Measurements from ENCODE around the gene BPIFB3. TPM values are rescaled to one million over a fixed set of nuclear protein-coding genes. Genes with fewer than 3 reads are reported as not detected.

The BPIFB3 gene
- total and polyA plus RNA-seq, 2 of the 13 experiments (the other 11 are each of a cell fraction or from before 2014, with no cell fraction given), result 0.09 TPM; not detected in 1

DNA sequence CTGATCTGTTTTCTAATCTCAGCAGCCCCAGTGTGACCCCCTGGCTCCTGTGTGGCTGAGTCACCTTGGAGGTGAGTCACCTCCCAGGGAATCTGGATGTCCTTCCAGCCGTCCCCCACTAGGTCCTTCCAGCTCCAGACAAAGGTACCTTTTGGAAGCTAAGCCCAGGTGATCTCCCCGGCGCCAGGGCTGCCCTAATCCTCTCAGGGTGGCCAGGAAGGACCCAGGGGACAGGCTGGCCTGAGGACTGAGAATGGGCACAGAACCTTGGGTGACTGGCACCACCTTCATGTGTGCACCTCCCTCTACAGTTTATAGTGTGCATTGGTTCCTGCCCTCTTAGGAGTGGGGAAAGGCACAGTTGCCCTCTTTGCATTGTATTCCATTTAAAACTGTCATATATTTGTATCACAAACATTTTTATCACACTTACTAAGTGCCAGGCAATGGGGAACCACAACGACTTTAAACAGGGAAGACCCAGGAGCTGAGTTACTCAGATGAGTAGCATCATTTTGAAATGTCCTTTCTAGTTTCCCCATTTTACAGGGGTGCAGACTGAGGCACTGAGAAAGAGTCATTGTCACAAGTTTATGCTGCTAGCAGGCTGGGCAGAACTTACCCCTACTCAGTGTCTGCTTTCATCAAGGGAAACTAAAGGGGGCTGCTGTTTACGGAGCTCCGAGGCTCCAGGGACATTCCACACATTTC is 23.1 kb downstream of the BPIFB3 start (continued):
- TF ChIP-seq, protein P1, sequence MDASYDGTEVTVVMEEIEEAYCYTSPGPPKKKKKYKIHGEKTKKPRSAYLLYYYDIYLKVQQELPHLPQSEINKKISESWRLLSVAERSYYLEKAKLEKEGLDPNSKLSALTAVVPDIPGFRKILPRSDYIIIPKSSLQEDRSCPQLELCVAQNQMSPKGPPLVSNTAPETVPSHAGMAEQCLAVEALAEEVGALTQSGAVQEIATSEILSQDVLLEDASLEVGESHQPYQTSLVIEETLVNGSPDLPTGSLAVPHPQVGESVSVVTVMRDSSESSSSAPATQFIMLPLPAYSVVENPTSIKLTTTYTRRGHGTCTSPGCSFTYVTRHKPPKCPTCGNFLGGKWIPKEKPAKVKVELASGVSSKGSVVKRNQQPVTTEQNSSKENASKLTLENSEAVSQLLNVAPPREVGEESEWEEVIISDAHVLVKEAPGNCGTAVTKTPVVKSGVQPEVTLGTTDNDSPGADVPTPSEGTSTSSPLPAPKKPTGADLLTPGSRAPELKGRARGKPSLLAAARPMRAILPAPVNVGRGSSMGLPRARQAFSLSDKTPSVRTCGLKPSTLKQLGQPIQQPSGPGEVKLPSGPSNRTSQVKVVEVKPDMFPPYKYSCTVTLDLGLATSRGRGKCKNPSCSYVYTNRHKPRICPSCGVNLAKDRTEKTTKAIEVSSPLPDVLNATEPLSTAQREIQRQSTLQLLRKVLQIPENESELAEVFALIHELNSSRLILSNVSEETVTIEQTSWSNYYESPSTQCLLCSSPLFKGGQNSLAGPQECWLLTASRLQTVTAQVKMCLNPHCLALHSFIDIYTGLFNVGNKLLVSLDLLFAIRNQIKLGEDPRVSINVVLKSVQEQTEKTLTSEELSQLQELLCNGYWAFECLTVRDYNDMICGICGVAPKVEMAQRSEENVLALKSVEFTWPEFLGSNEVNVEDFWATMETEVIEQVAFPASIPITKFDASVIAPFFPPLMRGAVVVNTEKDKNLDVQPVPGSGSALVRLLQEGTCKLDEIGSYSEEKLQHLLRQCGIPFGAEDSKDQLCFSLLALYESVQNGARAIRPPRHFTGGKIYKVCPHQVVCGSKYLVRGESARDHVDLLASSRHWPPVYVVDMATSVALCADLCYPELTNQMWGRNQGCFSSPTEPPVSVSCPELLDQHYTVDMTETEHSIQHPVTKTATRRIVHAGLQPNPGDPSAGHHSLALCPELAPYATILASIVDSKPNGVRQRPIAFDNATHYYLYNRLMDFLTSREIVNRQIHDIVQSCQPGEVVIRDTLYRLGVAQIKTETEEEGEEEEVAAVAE (CRISPR knock-in tag; IDR thresholded peaks at IDR 0.05; ENCODE audit: borderline replicate concordance), result no peak
- TF ChIP-seq ZNF350 (CRISPR knock-in tag; IDR thresholded peaks at IDR 0.05; ENCODE audit: borderline replicate concordance, low read depth) (no peak), FOSL1 (CRISPR knock-in tag; IDR thresholded peaks at IDR 0.05; ENCODE audit: borderline replicate concordance) (no peak), MEF2D (CRISPR knock-in tag; IDR thresholded peaks at IDR 0.05) (no peak), PLRG1 (conservative IDR thresholded peaks at IDR 0.05) (no peak), ZNF629 (CRISPR knock-in tag; conservative IDR thresholded peaks at IDR 0.05) (peak; percentile 81), ZEB1 (IDR thresholded peaks at IDR 0.05; ENCODE audit: insufficient replicate concordance, low read depth) (no peak), HOXA7 (CRISPR knock-in tag; IDR thresholded peaks at IDR 0.05) (no peak), TOE1 (CRISPR knock-in tag; IDR thresholded peaks at IDR 0.05) (no peak), ZNF577 (CRISPR knock-in tag; IDR thresholded peaks at IDR 0.05; ENCODE audit: borderline replicate concordance, low read depth) (no peak), RAD21 (CRISPR knock-in tag; IDR thresholded peaks at IDR 0.05) (peak; percentile 42), MLLT10 (CRISPR knock-in tag; IDR thresholded peaks at IDR 0.05) (no peak), KDM3A (CRISPR knock-in tag; IDR thresholded peaks at IDR 0.05; ENCODE audit: low read depth) (no peak), STAG1 (CRISPR knock-in tag; IDR thresholded peaks at IDR 0.05) (peak; percentile 78)
- TF ChIP-seq, protein P2, sequence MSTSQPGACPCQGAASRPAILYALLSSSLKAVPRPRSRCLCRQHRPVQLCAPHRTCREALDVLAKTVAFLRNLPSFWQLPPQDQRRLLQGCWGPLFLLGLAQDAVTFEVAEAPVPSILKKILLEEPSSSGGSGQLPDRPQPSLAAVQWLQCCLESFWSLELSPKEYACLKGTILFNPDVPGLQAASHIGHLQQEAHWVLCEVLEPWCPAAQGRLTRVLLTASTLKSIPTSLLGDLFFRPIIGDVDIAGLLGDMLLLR (CRISPR knock-in tag; IDR thresholded peaks at IDR 0.05), result no peak
- TF ChIP-seq, protein P3, sequence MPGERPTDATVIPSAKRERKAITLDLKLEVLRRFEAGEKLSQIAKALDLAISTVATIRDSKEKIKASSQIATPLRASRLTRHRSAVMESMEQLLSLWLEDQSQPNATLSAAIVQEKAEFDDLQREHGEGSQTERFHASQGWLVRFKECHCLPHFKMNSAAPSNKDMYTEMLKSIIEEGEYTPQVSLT (CRISPR knock-in tag; IDR thresholded peaks at IDR 0.05; ENCODE audit: borderline replicate concordance, low read depth), result no peak
- TF ChIP-seq, protein P4, sequence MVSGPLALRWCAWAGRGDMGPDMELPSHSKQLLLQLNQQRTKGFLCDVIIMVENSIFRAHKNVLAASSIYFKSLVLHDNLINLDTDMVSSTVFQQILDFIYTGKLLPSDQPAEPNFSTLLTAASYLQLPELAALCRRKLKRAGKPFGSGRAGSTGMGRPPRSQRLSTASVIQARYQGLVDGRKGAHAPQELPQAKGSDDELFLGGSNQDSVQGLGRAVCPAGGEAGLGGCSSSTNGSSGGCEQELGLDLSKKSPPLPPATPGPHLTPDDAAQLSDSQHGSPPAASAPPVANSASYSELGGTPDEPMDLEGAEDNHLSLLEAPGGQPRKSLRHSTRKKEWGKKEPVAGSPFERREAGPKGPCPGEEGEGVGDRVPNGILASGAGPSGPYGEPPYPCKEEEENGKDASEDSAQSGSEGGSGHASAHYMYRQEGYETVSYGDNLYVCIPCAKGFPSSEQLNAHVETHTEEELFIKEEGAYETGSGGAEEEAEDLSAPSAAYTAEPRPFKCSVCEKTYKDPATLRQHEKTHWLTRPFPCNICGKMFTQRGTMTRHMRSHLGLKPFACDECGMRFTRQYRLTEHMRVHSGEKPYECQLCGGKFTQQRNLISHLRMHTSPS (CRISPR knock-in tag; IDR thresholded peaks at IDR 0.05; ENCODE audit: low read depth), result 0 out of 2 replicates have a peak, but pooled peaks have one; percentile 59
